A549 (cell line): ENCODE data around the gene SLC4A3. TPM values are rescaled to one million over a fixed set of nuclear protein-coding genes. Genes with fewer than 3 reads are reported as not detected.

ENCODE experiments used
- ATAC-seq, 2 experiments: fragments of 200-7000 bp in 1 of 2; fragments of >200 bp in 1 of 2; cut with Nextera tagmentation in 1 of 2; cut with Tn5 transposase in 1 of 2; 3 replicates each; pipeline versions ENCODE4 v1.8.0 to v1.9.1; 2018 to 2020; ENCODE audit warnings: mild to moderate bottlenecking in 1 of 2, moderate library complexity in 1 of 2
- CTCF ChIA-PET: fragments of 300-600 bp; sonication (Branson Sonifier 250); formaldehyde crosslinking; extraction: SDS; loops from one replicate; lab custom pipeline; 2021; ENCODE audit warnings: antibody characterized with exemption, inconsistent platforms; lab: Yijun Ruan, JAX
- POLR2A ChIA-PET: fragments of 350-600 bp; formaldehyde crosslinking; extraction: SDS; loops from one replicate; lab custom pipeline; 2021; ENCODE audit warnings: antibody characterized with exemption, inconsistent platforms; lab: Yijun Ruan, JAX
- DNase-seq, 2 experiments: peaks; one replicate each; pipeline versions ENCODE4 v3.0.0 to v3.0.0-alpha.2; 2011 to 2016; ENCODE audit warnings: low read depth in 1 of 2, low spot score in 1 of 2
- FAIRE-seq: peaks from 2 replicates; lab custom pipeline; 2011; peaks lifted over from hg19 to GRCh38; lab: Jason Lieb, UNC
- H3K27ac ChIP-seq, 2 experiments: fragments of >200 bp; sonication (Bioruptor Twin); formaldehyde crosslinking; 3 replicates each; pipeline ENCODE4 v1.5.1; 2016 to 2017
- H3K4me1 ChIP-seq: fragments of >200 bp; sonication (Bioruptor Twin); formaldehyde crosslinking; 3 replicates; pipeline ENCODE4 v1.6.1; 2016
- H3K4me2 ChIP-seq: fragments of >200 bp; sonication (Bioruptor Twin); formaldehyde crosslinking; 3 replicates; pipeline ENCODE4 v1.6.1; 2016
- H3K4me3 ChIP-seq: fragments of >200 bp; sonication (Bioruptor Twin); formaldehyde crosslinking; 3 replicates; pipeline ENCODE4 v1.5.1; 2016
- H3K9me3 ChIP-seq: fragments of >200 bp; sonication (Bioruptor Twin); formaldehyde crosslinking; 3 replicates; pipeline ENCODE4 v1.6.1; 2016
- CBX2 ChIP-seq: fragments of 200-600 bp; sonication (generic); IDR thresholded peaks from 2 replicates; pipeline ENCODE4 v1.6.1; 2016; ENCODE audit warnings: low read depth, mild to moderate bottlenecking, borderline replicate concordance
- CEBPB ChIP-seq, 2 experiments: fragments of >200 bp in 1 of 2; sonication (Bioruptor Twin) in 1 of 2; formaldehyde crosslinking in 1 of 2; IDR thresholded peaks; 2 replicates each; pipeline ENCODE4 v1.6.1; 2012 to 2016
- CHD4 ChIP-seq: fragments of 200-600 bp; sonication (generic); IDR thresholded peaks from 2 replicates; pipeline ENCODE4 v1.6.1; 2016; ENCODE audit warnings: antibody characterized with exemption, mild to moderate bottlenecking, borderline replicate concordance
- CTCF ChIP-seq: fragments of >200 bp; sonication (Bioruptor Twin); formaldehyde crosslinking; IDR thresholded peaks from 3 replicates; pipeline ENCODE4 v1.5.1; 2016
- EHF ChIP-seq: fragments of 250-450 bp; sonication (Bioruptor Pico); IDR thresholded peaks from 2 replicates; pipeline ENCODE4 v1.5.0; 2020; ENCODE audit warnings: mild to moderate bottlenecking
- EHMT2 ChIP-seq: fragments of 200-600 bp; sonication (generic); IDR thresholded peaks from 2 replicates; pipeline ENCODE4 v1.6.1; 2016; ENCODE audit warnings: antibody characterized with exemption, low read depth, mild to moderate bottlenecking, moderate library complexity
- EP300 ChIP-seq, 2 experiments: fragments of >200 bp; sonication (Bioruptor Twin); formaldehyde crosslinking; IDR thresholded peaks; 2 replicates in 1 of 2; 3 replicates in 1 of 2; pipeline ENCODE4 v1.6.1; 2016 to 2017
- FOSB ChIP-seq: fragments of 250-450 bp; sonication (Bioruptor Pico); IDR thresholded peaks from 2 replicates; pipeline ENCODE4 v1.5.0; 2020; ENCODE audit warnings: mild to moderate bottlenecking, moderate library complexity
- GATA3 ChIP-seq: IDR thresholded peaks from 2 replicates; pipeline ENCODE4 v1.6.1; 2012; ENCODE audit warnings: borderline replicate concordance
- HDAC2 ChIP-seq: fragments of 200-600 bp; sonication (generic); IDR thresholded peaks from 2 replicates; pipeline ENCODE4 v1.6.1; 2016
- HES2 ChIP-seq: fragments of >200 bp; sonication (Bioruptor Twin); formaldehyde crosslinking; IDR thresholded peaks from 2 replicates; pipeline ENCODE4 v1.6.1; 2016
- HOXA7 ChIP-seq: fragments of 250-450 bp; sonication (Bioruptor Pico); IDR thresholded peaks from 2 replicates; pipeline ENCODE4 v1.5.0; 2020; ENCODE audit warnings: mild to moderate bottlenecking, moderate library complexity
- KDM5A ChIP-seq: fragments of 200-600 bp; sonication (generic); IDR thresholded peaks from 2 replicates; pipeline ENCODE4 v1.6.1; 2016; ENCODE audit warnings: antibody characterized with exemption, mild to moderate bottlenecking
- MAX ChIP-seq: IDR thresholded peaks from 2 replicates; pipeline ENCODE4 v1.6.1; 2012
- NR3C1 ChIP-seq: fragments of >200 bp; sonication (Bioruptor Twin); formaldehyde crosslinking; IDR thresholded peaks from 3 replicates; pipeline ENCODE4 v1.6.1; 2017
- PHF8 ChIP-seq: fragments of 200-600 bp; sonication (generic); IDR thresholded peaks from 2 replicates; pipeline ENCODE4 v1.6.1; 2016; ENCODE audit warnings: low read depth, mild to moderate bottlenecking, antibody characterized with exemption, moderate library complexity, borderline replicate concordance
- POLR2AphosphoS2 ChIP-seq: conservative IDR thresholded peaks from 2 replicates; pipeline ENCODE4 v1.6.1; 2012; ENCODE audit warnings: low read length, improper control_type of control experiment, inconsistent platforms
- RARB ChIP-seq: fragments of 250-450 bp; sonication (Bioruptor Pico); IDR thresholded peaks from 2 replicates; pipeline ENCODE4 v1.8.0; 2021; ENCODE audit warnings: mild to moderate bottlenecking, moderate library complexity
- REST ChIP-seq: fragments of 200-600 bp; sonication (generic); IDR thresholded peaks from 2 replicates; pipeline ENCODE4 v1.6.1; 2016; ENCODE audit warnings: antibody characterized with exemption, mild to moderate bottlenecking, moderate library complexity
- SMC3 ChIP-seq: fragments of >200 bp; sonication (Bioruptor Twin); formaldehyde crosslinking; IDR thresholded peaks from 3 replicates; pipeline ENCODE4 v1.6.1; 2018; ENCODE audit warnings: inconsistent platforms
- SREBF2 ChIP-seq: fragments of 450-650 bp; IDR thresholded peaks from 2 replicates; pipeline ENCODE4 v1.6.1; 2014; ENCODE audit warnings: mild to moderate bottlenecking, moderate library complexity
- ZC3H11A ChIP-seq: fragments of 450-650 bp; IDR thresholded peaks from 2 replicates; pipeline ENCODE4 v1.6.1; 2014; ENCODE audit warnings: antibody characterized with exemption, mild to moderate bottlenecking
- WGBS: methylation state at CpG from one replicate; pipeline ENCODE4 v1.1.6; 2017; ENCODE audit errors: missing lambda C conversion rate; 5-methylcytosine and 5-hydroxymethylcytosine counted together
- polyA plus RNA-seq, 4 experiments: library from polyadenylated mRNA; depleted of rRNA in 3 of 4; stranded (reverse); fragments of >200 nt; fragmentation: RNase III in 1 of 4; extraction: RNeasy Plus Mini Kit Qiagen cat#74134 plus additional on column Dnase treatment in 1 of 4; gene quantifications; 2 replicates in 3 of 4; 3 replicates in 1 of 4; pipeline ENCODE4 v1.2.3, GENCODE V29; 2011 to 2017
- TF ChIP-seq, protein P1 (sequence below): fragments of 150-350 bp; IDR thresholded peaks from 2 replicates; pipeline ENCODE4 v1.6.1; 2014; ENCODE audit warnings: low read depth, mild to moderate bottlenecking, low read length
- TF ChIP-seq, protein P2 (sequence below): fragments of >200 bp; sonication (Bioruptor Twin); formaldehyde crosslinking; IDR thresholded peaks from 3 replicates; pipeline ENCODE4 v1.6.1; 2016

Gene SLC4A3
- polyA plus RNA-seq, 2 of the 4 experiments (the other 2 are of a cell fraction), result 1.4 to 3.6 TPM

GRCh38 chr2:219625179-219625578 is 2.3 kb upstream of the SLC4A3 start:
- ATAC-seq (no peak), DNase-seq (no peak), FAIRE-seq (no peak)
- peaks cover 8% of the 10 kb centered on the region; the same call in 2 of the 3 replicates for H3K4me1 ChIP-seq
- CTCF ChIA-PET, result interaction anchor here (0.7 to 1.8 kb wide), 3 partner anchors 10 to 172 kb away, joined by 3 to 4 read pairs (median 3); no protein-coding TSS in a partner anchor
- H3K9me3 ChIP-seq, result no peaks in the 10 kb centered on the region
- no peak overlapping the region for H3K4me2 ChIP-seq
- no peak overlapping the region for H3K4me3 ChIP-seq
- POLR2A ChIA-PET, result no interaction called here
- no peak overlapping the region for H3K27ac ChIP-seq
- TF ChIP-seq EP300 (IDR thresholded peaks at IDR 0.05) (no peak), EHMT2 (no peak), KDM5A (no peak), CHD4 (no peak), SREBF2 (no peak), HDAC2 (no peak), MAX (no peak), GATA3 (no peak), HES2 (no peak), FOSB (CRISPR knock-in tag) (no peak), CTCF (no peak), NR3C1 (no peak), POLR2AphosphoS2 (no peak)
- WGBS, result 68% methylated on average over 5 of the region's 5 CpGs

- POLR2A ChIA-PET, result interaction anchor here (1.3 kb wide), 1 partner anchor 28 kb away, joined by 3 read pairs; no protein-coding TSS in a partner anchor
- CTCF ChIA-PET, result interaction anchor here (0.7 to 1.8 kb wide), 4 partner anchors 11 to 97 kb away, joined by 4 to 5 read pairs (median 4); no protein-coding TSS in a partner anchor
- ATAC-seq (no peak), DNase-seq (no peak), FAIRE-seq (no peak)
- no peak for TF ChIP-seq FOSB (CRISPR knock-in tag)
- TF ChIP-seq, protein P1, sequence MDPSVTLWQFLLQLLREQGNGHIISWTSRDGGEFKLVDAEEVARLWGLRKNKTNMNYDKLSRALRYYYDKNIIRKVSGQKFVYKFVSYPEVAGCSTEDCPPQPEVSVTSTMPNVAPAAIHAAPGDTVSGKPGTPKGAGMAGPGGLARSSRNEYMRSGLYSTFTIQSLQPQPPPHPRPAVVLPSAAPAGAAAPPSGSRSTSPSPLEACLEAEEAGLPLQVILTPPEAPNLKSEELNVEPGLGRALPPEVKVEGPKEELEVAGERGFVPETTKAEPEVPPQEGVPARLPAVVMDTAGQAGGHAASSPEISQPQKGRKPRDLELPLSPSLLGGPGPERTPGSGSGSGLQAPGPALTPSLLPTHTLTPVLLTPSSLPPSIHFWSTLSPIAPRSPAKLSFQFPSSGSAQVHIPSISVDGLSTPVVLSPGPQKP, result no peak
- TF ChIP-seq ZC3H11A, result no peak
- TF ChIP-seq EHF (CRISPR knock-in tag), result no peak
- TF ChIP-seq, protein P2, sequence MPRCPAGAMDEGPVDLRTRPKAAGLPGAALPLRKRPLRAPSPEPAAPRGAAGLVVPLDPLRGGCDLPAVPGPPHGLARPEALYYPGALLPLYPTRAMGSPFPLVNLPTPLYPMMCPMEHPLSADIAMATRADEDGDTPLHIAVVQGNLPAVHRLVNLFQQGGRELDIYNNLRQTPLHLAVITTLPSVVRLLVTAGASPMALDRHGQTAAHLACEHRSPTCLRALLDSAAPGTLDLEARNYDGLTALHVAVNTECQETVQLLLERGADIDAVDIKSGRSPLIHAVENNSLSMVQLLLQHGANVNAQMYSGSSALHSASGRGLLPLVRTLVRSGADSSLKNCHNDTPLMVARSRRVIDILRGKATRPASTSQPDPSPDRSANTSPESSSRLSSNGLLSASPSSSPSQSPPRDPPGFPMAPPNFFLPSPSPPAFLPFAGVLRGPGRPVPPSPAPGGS, result no peak
- no peak for TF ChIP-seq PHF8
- TF ChIP-seq CBX2, result no peak
- TF ChIP-seq HOXA7, result no peak
- no peak for TF ChIP-seq CEBPB (IDR thresholded peaks at IDR 0.05)
- no peak for TF ChIP-seq REST
- no peak for TF ChIP-seq SMC3
- TF ChIP-seq NR3C1, result no peak
- no peak for TF ChIP-seq EHMT2
- no peak for TF ChIP-seq RARB
- no peak for TF ChIP-seq HES2
- Histone ChIP-seq H3K4me3 (no peak overlapping the region), H3K9me3 (no peaks in the 10 kb centered on the region), H3K4me1 (peaks cover 8% of the 10 kb centered on the region; the same call in 2 of the 3 replicates), H3K4me2 (no peak overlapping the region; the same call in 2 of the 3 replicates), H3K27ac (no peak overlapping the region)
- WGBS, result 84% methylated on average over 8 of the region's 8 CpGs
Measured at GRCh38 chr2:219626540-219626939, 890 bp upstream of the SLC4A3 start.
